Stimulated activated CD4-positive, alpha-beta T cell treated with anti-CD3 and anti-CD28 coated beads, Interleukin-12 subunit alpha, Interleukin-12 subunit beta, amount 100 ng/mL, for 24 hours (primary cell): ENCODE measurements around the gene TMEM30A.

ENCODE experiments used
- DNase-seq, 2 experiments: peaks; one replicate each; pipeline ENCODE4 v3.0.0-alpha.2; 2020; ENCODE audit warnings: low read depth in 2 of 2

TMEM30A gene

DNA sequence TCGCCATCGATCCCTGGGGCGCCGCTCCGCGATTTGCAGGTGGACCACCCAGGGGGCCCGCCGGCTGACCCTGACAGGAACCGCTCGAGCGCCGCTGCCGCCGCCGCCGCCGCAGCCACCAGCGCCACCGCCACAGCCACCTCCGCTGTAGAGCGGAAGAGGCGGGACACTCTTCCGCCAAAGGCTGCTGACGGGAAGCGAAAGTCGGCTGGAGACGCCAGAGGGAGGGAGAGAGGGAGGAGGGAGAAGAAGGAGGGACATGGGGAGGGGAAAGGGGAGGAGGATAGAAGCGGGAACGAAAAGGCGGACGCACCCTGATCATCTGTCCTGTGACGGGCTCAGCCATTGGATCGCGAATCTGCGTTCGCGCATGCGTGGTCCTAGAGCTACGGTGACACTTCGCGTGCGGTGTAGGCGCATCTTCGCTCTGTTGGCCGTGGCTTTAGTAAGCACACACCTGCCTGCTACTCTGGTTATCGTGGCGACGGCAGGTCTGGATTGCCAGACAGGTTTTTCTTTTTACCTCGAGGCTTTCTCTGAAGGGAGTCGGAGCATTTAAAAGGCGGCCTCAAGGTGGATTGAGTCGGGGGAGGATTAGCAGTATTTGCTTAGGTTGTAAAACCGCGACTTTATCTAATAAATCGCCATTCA lies at the start of gene TMEM30A:
TSS of gene TMEM30A (minus strand) at position 161 of the 651 bp plus-strand sequence. CDS start at position 7, 154 bp downstream.
- peak; percentile 92 for DNase-seq

DNA sequence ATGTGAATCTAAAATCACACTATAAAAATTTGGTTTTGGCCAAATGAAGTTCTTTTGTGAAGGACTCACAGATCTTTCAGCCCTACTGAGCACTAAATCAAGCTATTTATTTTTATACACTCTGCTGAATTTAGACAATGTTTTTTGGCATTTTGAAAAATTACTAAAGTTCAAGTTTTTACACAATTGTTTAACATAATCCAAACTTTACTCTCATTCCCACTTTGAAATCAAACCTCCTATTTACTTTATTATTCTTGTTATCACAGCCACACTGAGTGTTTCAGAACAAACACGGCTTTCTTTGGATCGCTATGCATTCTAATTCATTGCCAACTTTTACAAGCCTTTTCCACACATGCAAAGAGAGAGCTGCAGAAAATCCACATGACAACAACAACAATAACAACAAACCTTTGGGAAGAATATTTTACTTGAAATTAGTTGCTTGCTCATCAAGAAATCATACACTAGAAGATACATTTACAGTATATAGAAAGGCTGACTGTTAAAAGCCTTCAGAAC lies 49.1 kb upstream of the TMEM30A start:
- no peak for DNase-seq

DNA sequence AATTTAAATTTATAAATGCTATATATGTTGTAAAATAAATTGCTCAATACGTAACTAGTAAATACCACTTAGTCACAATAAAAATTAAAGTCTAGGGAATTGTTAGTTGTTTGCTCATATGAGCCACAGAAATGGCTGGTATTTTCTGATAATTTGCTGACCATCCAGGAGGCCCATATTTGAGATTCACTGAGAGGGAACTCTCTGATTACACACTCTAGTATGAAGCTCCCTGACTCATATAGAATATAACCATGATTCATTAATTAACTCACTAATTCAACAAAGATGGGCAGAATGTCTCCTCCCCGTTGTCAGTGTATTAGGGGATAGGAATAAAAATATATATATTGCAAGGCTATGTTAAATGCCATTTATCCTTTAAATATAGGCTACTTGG lies 46.6 kb upstream of the TMEM30A start:
- DNase-seq = no peak

DNA sequence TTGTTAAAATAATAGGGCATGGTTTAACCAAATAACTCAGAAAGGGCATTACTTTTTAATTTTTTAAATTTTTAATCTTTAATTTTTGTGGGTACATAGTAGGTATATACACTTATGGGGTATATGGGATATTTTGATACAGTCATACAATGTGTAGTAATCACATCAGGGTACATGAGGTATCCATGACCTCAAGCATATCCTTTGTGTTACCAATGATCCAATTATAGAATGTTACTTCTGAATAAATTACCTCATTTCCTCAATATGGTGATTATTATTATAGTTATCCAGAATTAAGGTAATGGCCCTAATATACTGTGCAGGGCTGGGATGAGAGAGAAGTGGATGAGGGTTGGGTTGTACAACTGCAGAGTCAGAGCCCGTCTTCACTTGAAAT lies 45.1 kb upstream of the TMEM30A start:
- no peak for DNase-seq

DNA sequence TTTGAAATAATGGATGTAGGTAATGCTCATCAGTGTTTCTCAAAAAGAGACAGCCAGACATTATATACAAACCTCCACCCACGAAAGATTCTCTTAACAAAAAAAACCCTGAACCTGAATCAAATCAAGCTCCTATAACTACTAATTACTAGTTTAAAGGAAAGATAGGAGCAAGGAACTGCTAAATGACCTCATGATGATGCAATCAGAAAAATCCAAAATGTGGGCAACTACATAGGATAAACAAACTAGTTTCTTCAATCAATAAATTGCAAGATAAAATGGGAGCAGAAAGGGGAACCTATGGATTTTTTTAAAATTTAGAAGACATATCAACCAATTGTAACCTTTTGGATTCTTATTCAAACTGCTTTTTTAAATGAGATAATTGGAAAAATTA lies 43.2 kb upstream of the TMEM30A start:
- DNase-seq = no peak

DNA sequence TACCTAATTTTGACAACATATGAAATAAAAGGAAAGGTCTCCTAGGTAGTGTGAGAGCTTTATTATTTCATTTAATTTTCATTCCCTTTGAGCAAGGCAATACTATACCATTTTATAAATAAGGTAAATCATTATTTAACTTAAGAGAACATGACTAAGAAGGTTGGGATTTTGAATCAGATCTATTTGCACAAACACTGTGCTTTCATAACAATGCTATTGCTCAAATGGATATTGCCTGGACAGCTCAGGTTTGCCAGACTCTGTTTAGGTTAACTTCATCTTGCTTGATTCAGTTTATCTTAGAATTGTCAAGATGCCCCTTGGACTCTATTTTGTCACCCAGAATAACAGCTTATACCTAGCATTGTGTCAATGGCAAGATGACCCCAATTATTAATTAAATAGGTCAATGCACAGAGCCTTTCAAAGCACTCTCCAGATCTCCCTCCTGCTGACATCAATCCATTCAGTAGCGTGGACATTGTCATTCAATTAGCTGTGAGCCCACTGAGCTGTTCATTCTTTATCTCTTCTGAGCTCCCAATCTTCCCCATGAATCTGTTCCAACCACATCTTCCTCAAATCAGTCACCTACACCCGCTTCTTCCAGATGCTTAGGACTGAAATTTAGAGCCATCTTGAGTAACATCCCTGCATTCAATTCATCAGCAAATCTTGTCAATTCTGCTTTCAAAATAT lies 42.1 kb upstream of the TMEM30A start:
- no peak for DNase-seq

DNA sequence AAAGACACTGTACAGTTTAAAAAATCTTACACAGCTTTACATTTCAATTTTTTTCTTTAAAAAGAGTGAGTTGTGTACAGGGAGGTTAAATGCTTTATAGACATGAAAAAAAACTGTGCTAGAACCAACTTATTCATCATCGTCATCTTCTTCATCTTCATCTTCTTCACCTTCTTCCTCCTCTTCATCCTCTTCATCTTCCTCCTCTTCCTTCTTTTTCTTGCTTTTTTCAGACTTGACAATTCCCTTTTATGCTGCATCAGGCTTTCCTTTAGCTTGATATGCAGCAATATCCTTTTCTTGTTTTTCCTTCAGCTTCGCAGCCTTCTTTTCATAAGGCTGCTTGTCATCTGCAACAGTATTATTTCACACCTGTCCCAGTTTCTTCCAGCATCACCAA lies 34.3 kb upstream of the TMEM30A start:
- DNase-seq = no peak

DNA sequence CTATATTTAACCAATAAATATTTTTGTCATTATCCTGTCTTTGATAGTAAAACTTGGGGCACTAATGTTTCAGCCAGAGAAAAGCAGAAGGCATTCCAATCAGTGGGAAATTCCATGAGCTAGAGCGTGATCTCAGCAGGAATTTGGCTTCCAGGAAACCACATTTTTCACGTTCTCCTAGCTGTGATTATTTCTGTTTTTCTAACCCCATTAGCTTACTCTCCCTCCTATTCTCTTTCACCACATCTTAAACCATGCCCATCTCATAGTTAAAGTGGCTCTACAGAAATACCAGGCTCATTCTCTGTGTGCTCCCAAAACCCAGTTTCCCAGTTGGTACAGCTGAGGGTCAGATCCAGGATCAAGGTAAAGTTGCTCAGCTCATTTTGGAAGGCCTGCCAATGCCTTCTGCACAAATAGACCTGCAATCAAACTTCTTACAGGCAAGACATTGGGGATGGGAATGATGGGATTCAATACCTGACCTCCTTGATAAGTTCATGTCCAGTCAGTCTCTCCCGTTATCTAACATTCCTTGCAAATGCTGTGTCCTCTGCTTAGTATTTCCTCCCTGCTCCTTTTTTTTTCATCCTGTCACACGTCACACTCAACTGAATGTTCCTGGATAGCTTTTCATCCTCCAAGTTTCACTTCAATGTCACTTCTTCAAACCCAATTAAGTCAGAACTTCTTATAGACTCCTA lies 33.1 kb upstream of the TMEM30A start:
- DNase-seq = no peak

DNA sequence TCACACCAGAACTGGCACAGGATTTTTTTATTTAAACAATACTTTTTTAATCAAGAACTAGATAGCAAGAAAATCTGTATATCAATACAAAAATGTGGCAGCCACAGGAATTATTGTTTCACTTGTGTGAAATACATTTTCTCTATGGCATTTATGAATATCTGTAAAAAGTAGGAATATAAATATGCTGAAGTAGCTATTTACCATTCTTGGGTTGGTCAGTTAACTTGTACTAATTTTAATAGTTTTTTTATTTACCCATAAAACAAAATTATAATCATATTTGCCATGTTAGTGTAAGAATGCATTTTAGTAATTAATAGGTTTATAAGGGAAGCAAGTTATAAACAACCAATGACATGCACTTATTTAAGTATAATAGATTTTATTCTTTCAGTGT lies 31.4 kb upstream of the TMEM30A start:
- no peak for DNase-seq

DNA sequence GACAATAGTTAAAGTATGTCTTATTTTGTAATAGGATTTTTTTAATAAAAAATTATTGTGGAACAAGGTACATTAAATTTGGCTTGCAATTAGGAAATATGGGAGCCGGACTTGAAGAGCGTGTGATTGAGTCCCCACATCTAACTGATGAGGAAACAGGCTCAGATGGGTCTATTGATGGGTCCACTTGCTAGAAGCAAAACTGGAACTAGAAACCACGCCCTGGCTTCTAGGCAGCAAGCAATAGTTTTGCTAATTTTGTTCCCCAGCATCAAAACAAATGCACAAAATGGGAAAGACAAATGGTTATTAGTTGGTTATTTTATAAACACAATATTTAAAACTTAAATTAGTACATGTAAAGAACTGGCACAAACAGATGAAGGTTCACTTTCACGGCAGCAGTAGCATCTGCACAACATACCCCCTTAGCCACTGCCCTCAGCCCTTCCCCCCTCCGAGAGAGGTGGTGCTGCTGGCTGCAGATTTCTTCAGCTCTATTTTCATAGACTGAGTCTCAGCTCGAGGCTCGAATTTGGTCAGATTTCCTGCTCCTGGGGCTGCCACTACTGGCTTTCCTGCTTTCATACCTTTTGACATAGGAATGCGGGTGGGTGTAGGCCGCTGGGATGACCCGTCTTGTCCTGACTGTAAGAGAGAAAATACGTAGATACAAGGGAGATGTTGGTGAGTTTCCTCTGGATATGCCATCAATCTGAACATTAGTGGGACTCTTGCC lies 23.8 kb upstream of the TMEM30A start:
- no peak for DNase-seq

DNA sequence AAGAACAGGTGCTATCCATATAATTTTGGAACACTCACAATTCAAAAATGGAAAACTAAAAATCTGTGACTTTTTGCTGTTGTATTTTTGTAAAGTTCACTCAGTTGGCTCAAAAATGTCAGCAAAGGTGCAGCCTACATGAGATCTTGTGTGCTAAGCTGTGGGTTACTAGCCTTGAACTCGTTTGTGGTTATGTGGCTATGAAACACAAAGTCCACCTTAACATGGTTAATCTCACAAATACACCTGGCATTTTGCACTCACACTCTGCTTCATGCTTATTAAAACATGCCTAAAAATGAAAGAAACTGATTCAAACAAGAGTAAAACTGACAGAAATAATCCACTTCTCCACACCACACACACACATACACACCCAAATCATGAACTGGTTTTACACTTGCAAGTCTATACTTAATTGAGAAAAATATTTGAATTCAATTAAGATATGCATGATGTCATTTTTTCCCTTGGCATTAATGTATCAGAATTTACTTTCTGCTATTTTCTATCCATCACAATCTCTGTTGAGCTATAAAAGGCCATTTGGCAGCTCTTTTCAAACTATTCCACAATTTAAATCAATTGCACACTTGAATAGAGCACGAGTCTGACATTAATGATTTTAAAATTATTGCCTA lies 22.9 kb upstream of the TMEM30A start:
- DNase-seq = no peak

DNA sequence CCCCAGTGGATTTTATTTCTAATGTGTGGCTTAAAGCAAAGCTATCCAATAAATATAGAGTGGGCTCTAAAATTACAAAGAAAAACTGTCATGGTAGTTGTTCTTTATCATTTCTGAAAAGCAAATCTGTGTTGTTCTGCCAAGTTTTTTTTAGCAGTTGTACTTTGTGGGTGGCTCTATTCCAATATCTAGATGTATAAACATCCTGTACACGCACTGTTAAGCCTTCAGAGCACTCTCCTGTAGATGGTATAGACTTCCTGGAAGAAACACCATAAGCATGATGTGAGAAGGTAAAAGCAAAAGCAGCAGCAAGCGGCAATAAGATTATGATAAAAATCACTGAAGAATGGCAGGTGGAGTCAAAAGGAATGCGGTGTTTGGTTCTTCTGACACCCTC lies 21.5 kb upstream of the TMEM30A start:
- no peak for DNase-seq

DNA sequence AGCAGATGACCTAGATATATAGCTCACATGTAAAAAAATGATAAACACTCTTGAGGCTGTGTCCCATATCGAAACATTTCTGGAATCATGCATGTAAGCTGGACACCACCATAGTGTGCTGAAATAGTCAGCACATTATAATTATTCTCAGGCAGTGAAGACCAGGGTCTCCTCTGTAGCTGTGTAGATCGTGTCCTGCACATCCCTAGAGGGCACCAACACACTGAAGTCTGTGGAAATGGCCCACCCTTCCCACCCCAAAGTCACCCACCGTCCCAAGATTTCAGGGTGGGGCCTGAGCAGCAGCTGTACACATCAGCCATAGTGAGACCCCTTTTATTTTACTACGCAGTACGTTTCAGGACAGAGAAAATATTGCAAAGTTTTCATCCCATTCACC lies 21.0 kb upstream of the TMEM30A start:
- DNase-seq = no peak

DNA sequence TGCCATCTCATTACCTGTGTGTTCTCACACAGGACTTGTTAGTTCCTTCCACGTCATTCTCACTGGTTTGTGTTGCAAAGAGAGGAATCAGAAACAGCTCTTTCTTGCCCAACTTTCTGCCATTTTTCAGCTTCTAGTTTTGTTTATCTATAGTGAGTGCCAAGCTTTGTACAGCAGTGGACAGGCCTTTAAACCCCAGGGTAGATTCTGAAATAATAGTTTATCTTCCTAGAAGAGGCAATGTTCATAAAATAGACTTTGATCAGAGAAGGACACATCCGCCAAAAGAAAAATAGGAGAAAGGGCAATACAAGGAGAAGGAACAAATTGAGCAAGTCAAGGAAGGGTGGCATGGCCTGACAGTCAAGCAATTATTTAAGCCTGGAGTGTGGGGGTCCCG lies 17.7 kb upstream of the TMEM30A start:
- DNase-seq = no peak

DNA sequence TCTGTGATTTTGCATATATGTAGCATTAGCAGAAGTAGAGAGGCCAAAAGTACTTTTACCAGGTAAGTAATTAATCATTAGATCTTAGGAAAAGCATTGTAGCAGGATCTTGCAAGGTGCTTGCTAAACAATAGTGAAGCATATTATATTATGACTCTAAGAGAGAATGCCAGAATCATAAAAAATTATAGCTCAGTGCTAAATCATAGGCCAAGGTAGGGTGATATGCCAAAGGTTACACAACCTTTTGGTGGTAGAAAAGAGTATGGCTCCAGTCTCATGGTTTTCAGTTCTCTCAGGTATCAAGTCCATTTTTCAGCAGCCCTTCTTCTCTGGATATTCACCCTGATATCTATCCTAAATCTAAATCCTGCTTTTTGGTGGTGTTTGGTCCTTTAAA lies 16.9 kb upstream of the TMEM30A start:
- no peak for DNase-seq

DNA sequence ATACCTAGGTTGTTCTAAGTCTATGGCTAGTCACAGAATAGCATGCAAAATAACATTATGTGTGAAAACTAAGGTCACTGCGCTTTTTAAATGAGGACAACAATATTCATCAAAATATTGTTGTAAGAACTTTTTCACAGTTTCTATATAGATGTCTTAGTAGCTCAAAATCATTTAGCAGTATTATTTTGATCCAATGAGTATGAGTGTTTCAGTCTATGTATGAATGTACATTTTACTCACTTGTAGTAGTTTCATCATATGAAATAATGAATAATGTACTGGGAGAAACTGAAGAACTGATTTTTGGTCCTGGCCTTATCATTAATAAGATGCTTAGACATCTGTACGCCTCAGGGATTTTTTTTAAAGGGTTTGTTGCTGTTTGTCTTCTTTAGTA lies 16.5 kb upstream of the TMEM30A start:
- no peak for DNase-seq

DNA sequence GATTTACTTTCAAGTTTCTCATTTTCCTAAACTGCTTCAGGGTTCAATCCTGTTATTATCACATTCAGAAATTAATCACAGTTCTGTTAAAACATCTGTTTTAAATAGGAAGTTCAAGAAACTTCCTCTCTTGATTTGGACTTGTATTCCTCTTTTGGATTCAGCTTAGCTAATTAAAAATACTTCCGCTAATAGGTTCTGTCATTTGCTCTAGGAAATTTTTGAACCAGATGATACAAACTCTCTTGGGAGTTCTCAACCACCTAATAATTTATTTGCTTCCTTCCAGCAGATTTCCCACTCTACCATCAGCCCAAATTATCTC lies 15.9 kb upstream of the TMEM30A start:
- DNase-seq = no peak

DNA sequence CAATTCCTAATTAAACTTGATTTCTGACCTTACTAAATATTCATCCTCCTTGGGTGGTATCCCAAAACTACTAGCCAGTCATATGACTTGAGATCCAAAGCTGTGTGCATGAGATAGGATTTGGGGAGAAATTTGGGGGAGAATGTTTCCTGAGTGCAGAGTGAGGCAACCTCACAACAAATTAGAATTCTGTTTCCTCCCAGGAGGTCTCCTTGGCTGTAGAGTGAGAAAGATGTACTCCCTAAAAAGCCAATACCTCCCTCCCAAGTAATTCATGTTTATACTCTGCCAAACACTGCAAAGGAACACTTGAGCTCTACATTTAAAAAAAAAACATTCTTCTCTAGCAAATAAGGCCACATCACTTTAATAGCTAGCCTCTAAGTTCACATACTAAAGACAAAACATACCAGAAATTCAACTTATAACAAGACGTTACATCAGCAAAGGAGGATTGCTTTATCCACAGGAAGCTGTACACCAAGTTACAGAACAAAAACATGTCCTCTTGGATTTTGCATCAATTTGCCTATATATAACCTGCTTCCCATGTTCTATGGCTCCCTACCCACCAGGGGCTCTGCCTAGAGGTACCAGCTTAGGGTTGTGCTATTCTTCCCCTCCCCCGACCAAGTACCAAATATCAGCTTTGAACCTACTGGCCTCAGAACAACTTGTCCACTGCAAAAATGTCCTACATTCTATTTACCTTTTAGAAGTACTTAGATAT lies 15.4 kb upstream of the TMEM30A start:
- no peak for DNase-seq

DNA sequence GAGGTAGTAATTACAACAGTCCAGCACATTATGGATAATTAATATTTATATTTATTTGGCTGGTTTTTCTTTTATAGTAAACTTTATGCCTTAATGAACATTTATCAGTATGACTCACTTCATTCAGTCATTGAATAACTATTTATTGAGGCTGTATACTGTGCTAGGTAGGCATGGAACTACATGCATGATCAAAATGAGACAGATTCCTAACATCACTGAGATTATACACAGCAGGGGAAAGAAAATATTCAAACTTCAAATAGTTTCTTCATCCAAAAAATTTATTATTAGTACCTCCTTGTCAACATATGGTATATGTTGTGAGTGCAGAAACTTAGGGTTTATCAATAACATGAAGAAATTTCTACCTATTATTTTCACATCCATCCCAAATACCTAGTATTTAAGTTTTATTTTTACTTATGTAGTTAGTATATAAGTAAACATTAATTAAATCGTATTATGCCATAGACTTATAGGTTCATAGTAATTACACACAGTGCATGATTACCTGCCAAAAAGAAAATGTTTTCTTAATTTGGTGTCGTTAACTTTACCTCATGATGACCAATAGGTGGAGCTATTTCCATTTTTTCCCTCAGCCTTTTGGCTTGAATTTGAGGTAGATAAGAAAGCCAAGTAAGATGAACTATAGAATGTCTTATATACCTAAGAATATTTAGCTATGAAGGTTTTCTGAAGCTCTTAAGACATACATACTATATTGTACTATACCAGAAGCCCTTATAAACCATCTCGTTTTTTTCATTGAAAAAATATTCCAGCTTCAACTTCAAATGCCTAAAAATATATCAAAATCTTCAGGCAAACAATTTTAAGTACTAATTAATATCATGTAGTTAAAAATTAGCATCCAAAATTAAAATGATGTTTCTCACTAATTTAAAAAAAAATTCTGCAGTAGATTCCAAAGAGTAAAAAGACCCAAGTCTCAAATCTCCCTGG lies 12.5 kb upstream of the TMEM30A start:
- no peak for DNase-seq

DNA sequence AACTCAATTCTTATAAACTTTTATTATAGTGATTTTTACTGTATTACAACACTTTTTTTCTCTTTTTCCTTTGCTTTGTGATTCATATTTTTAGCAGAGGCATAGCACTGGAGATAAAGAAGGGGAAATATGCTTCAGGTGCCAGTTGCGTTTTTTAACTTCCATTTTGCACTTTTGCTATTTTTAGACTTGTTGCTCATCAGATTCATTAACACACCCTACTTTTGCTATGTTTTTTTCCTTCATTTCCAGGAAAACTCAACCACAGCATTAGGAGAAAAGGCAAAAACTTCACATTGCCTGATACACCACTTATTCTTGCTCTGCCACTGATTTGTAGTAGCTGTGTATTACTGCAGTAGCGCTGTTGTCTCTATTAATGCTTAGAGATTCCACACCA lies 8.0 kb upstream of the TMEM30A start:
- no peak for DNase-seq
